Sigmoid colon (tissue), 4 donors: ENCODE results near the gene REM2.

ENCODE experiments used
- EP300 ChIP-seq, 4 donors: sonication (generic); formaldehyde crosslinking; IDR thresholded peaks; one replicate each; pipeline ENCODE4 v1.6.1; 2017; ENCODE audit warnings: antibody characterized with exemption in 4 of 4
- POLR2A ChIP-seq, 2 donors: fragments of 450-650 bp; IDR thresholded peaks; one replicate each; pipeline ENCODE4 v1.6.1; 2016; ENCODE audit warnings: antibody characterized with exemption in 2 of 2, mild to moderate bottlenecking in 2 of 2, moderate library complexity in 2 of 2
- POLR2AphosphoS5 ChIP-seq, 4 donors: sonication (generic); formaldehyde crosslinking; IDR thresholded peaks; one replicate each; pipeline ENCODE4 v1.6.1; 2017; ENCODE audit warnings: antibody characterized with exemption in 4 of 4
- TF ChIP-seq, protein P1 (sequence below), 4 experiments: fragments of 450-650 bp in 3 of 4; fragments of 200-600 bp in 1 of 4; IDR thresholded peaks; one replicate each; pipeline ENCODE4 v1.5.1; 2016 to 2019; ENCODE audit warnings: antibody characterized with exemption in 4 of 4, mild to moderate bottlenecking in 3 of 4, moderate library complexity in 2 of 4

DNA sequence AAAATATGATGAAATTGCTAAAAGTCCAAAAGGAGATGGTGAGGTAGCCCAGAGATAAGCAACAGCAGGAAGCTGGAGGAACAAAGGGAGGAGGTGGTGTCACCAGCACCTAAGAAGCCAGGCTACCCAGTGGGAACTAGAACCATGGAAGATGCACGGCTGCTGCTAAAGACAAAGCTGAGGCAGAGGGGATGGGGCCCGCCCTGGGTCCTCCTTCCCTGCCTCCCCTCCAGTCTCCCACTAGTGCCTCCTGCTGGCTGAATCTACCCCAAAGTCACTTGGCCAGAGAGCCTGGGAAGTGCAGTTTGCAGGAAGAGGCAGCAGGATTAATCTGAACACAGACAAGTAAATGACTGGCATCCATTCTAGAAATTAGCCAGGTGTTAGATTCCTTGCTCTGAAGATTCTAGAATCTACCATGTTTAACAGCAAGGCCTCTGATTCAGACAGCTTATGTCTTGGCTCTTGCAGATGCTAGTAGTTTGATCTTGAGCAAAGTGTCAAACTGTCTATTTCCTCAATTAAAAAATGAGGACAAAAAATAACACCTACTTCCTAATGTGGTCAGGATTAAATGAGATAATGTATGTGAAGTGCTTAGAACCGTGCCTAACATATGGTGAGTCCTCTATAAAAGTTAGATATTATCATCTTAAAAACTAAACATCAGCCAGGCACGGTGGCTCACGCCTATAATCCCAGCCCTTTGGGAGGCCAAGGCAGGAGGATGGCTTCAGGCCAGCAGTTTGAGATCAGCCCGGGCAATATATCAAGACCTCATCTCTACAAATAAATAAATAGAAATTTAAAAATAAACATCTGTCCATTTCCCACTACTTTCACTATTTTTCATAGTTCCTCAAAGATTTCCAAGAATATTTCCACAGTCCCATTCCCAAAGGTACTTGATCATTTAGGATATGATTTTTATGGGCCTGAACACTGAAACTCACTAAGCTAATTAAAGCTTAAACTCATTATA lies 17.3 kb upstream of the REM2 start:
- TF ChIP-seq POLR2A (IDR thresholded peaks at IDR 0.05) (no peak), POLR2AphosphoS5 (IDR thresholded peaks at IDR 0.05) (no peak), EP300 (IDR thresholded peaks at IDR 0.05) (no peak)
- TF ChIP-seq, protein P1, sequence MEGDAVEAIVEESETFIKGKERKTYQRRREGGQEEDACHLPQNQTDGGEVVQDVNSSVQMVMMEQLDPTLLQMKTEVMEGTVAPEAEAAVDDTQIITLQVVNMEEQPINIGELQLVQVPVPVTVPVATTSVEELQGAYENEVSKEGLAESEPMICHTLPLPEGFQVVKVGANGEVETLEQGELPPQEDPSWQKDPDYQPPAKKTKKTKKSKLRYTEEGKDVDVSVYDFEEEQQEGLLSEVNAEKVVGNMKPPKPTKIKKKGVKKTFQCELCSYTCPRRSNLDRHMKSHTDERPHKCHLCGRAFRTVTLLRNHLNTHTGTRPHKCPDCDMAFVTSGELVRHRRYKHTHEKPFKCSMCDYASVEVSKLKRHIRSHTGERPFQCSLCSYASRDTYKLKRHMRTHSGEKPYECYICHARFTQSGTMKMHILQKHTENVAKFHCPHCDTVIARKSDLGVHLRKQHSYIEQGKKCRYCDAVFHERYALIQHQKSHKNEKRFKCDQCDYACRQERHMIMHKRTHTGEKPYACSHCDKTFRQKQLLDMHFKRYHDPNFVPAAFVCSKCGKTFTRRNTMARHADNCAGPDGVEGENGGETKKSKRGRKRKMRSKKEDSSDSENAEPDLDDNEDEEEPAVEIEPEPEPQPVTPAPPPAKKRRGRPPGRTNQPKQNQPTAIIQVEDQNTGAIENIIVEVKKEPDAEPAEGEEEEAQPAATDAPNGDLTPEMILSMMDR (IDR thresholded peaks at IDR 0.05) = no peak
